Pancreas (tissue), 10 donors: ENCODE measurements around the gene TNFRSF21. TPM values are rescaled to one million over a fixed set of nuclear protein-coding genes. Genes with fewer than 3 reads are reported as not detected.

Source experiments
- ATAC-seq, 4 donors: fragments of 200-7000 bp; cut with Tn5 transposase; one replicate each; pipeline versions ENCODE4 v1.8.0 to v1.9.1; 2020; ENCODE audit warnings: mild to moderate bottlenecking in 4 of 4, moderate library complexity in 4 of 4
- DNase-seq, 6 donors: peaks; one replicate each; pipeline ENCODE4 v3.0.0-alpha.2; 2020
- FAIRE-seq: peaks from 2 replicates; lab custom pipeline; 2012; peaks lifted over from hg19 to GRCh38; lab: Jason Lieb, UNC
- H3K27ac ChIP-seq, 4 donors: fragments of 200-600 bp; sonication (generic); 1 replicate in 3 of 4; 2 replicates in 1 of 4; pipeline versions ENCODE4 v1.5.0 to v1.8.0; 2020
- H3K27me3 ChIP-seq, 4 donors: fragments of 200-600 bp; one replicate each; pipeline ENCODE4 v1.8.0; 2021
- H3K36me3 ChIP-seq, 3 donors: fragments of 200-600 bp; sonication (generic) in 1 of 3; one replicate each; pipeline versions ENCODE4 v1.5.0 to v1.8.0; 2020 to 2021
- H3K4me1 ChIP-seq, 3 donors: fragments of 200-600 bp; one replicate each; pipeline ENCODE4 v1.8.0; 2021
- H3K4me3 ChIP-seq, 4 donors: fragments of 200-600 bp; sonication (generic) in 2 of 4; one replicate each; pipeline versions ENCODE4 v1.5.0 to v1.8.0; 2020 to 2021
- H3K9me3 ChIP-seq, 4 donors: fragments of 200-600 bp; one replicate each; pipeline ENCODE4 v1.8.0; 2021
- CTCF ChIP-seq, 4 donors: fragments of 200-600 bp; sonication (generic) in 3 of 4; IDR thresholded peaks; one replicate each; pipeline versions ENCODE4 v1.5.0 to v1.8.0; 2021; ENCODE audit warnings: antibody characterized with exemption in 4 of 4
- WGBS, 2 donors: extraction: QIAGEN DNeasy Blood & Tissue Kit; methylation state at CpG; one replicate each; pipeline ENCODE4 v1.1.7; 2013; 5-methylcytosine and 5-hydroxymethylcytosine counted together
- intact Hi-C, 3 donors: fragments of 100-400 bp; cut with DNase I; formaldehyde crosslinking; loops; one replicate each; pipeline versions ENCODE4 v1.11.1 to v1.14.2; 2022
- polyA plus RNA-seq, 2 donors: library from polyadenylated mRNA; stranded (reverse); fragments of 200-250 nt; gene quantifications; one replicate each; pipeline ENCODE4 v1.2.3, GENCODE V29; 2013
- total RNA-seq, 6 donors: library from RNA; stranded (reverse); fragmentation: NEBNext Ultra II Directional in 4 of 6; extraction: Animal tissue kit (Norgen Biotek cat#: 25700) in 4 of 6; gene quantifications; one replicate each; pipeline versions ENCODE4 v1.2.1 to v1.2.4, GENCODE V29; 2021 to 2023
- donor health status: healthy with polysubstance abuse.
- donor health status: DM: no; HTN: no; CAD: no; lungs with moderate emphysema.
- donor health status: DM: no; HTN: no; CAD: no.
- donor health status: control.
- donor health status: control.
- donor health status: Bipolar disorder and iron deficiency.
- donor health status: DM: yes; HTN: yes; CAD: no.
- donor health status: DM: no; HTN: no; CAD: no.
- donor health status: DM: no; HTN: no; CAD: no.
- donor health status: DM: yes; HTN: yes; CAD: no.

The TNFRSF21 gene
- total and polyA plus RNA-seq, 8 donors: 9.7 to 50.1 (median 15.8) TPM

- DNase-seq (no peak), FAIRE-seq (no peak), ATAC-seq (no peak)
- peak overlapping the region in 2 of 4 donors; percentile 7 to 76 for H3K27ac ChIP-seq
- peak overlapping the region in 2 of 4 donors; percentile 54 for H3K4me3 ChIP-seq
- no peak for TF ChIP-seq CTCF (IDR thresholded peaks at IDR 0.05)
- 88 to 89% methylated on average over 7 of the region's 7 CpGs for WGBS, 2 donors
- H3K4me1 ChIP-seq: peaks cover 0 to 16% (median 0%) of the 10 kb centered on the region in 3 donors
- intact Hi-C loops: loop anchor here in 2 of 3 donors (5.0 to 10.0 kb wide), 3 partner anchors 63 to 210 kb away; no protein-coding TSS in a partner anchor
- no peaks in the 10 kb centered on the region for H3K9me3 ChIP-seq
- no peaks in the 10 kb centered on the region for H3K36me3 ChIP-seq
- peaks cover 0 to 5% (median 0%) of the 10 kb centered on the region in 4 donors for H3K27me3 ChIP-seq
Measured at GRCh38 chr6:47307362-47308197, 2.1 kb downstream of the TNFRSF21 start.

- Histone ChIP-seq H3K4me1 (peaks cover 0 to 16% (median 0%) of the 10 kb centered on the region in 3 donors), H3K27ac (no peak overlapping the region), H3K4me3 (no peak overlapping the region), H3K27me3 (peaks cover 0 to 5% (median 0%) of the 10 kb centered on the region in 4 donors), H3K36me3 (no peaks in the 10 kb centered on the region), H3K9me3 (no peaks in the 10 kb centered on the region)
- DNase-seq: no peak
- TF ChIP-seq CTCF (IDR thresholded peaks at IDR 0.05): no peak
- intact Hi-C loops: loop anchor here in 2 of 3 donors (5.0 to 10.0 kb wide), 3 partner anchors 62 to 210 kb away; no protein-coding TSS in a partner anchor
- no peak for FAIRE-seq
- no peak for ATAC-seq
- 75 to 80% methylated on average over 2 of the region's 2 CpGs for WGBS, 2 donors
Measured at GRCh38 chr6:47306887-47307286, 2.8 kb downstream of the TNFRSF21 start.

GRCh38 chr6:47303861-47304260 is 5.8 kb downstream of the TNFRSF21 start:
- no peak for TF ChIP-seq CTCF (IDR thresholded peaks at IDR 0.05)
- no peak overlapping the region for H3K27ac ChIP-seq
- intact Hi-C loops: loop anchor here in 1 of 3 donors (10.0 kb wide), 1 partner anchor 59 kb away; no protein-coding TSS in a partner anchor
- ATAC-seq (no peak), DNase-seq (no peak), FAIRE-seq (no peak)
- 47 to 48% methylated on average over 1 of the region's 1 CpG for WGBS, 2 donors
- H3K4me3 ChIP-seq: no peak overlapping the region
- H3K27me3 ChIP-seq: peaks cover 0 to 5% (median 0%) of the 10 kb centered on the region in 4 donors
- H3K4me1 ChIP-seq: peaks cover 0 to 16% (median 0%) of the 10 kb centered on the region in 3 donors
- no peaks in the 10 kb centered on the region for H3K9me3 ChIP-seq
- H3K36me3 ChIP-seq: no peaks in the 10 kb centered on the region

GRCh38 chr6:47303342-47303741 is 6.4 kb downstream of the TNFRSF21 start:
- no peak for FAIRE-seq
- H3K27ac ChIP-seq: no peak overlapping the region
- no peak for DNase-seq
- no peaks in the 10 kb centered on the region for H3K36me3 ChIP-seq
- ATAC-seq: peak in 1 of 4 donors; percentile 9
- no peak for TF ChIP-seq CTCF (IDR thresholded peaks at IDR 0.05)
- no peak overlapping the region for H3K4me3 ChIP-seq
- peaks cover 0 to 16% (median 0%) of the 10 kb centered on the region in 3 donors for H3K4me1 ChIP-seq
- no peaks in the 10 kb centered on the region for H3K9me3 ChIP-seq
- intact Hi-C loops: loop anchor here in 1 of 3 donors (10.0 kb wide), 1 partner anchor 59 kb away; no protein-coding TSS in a partner anchor
- WGBS, 2 donors: 81 to 83% methylated on average over 1 of the region's 1 CpG
- peaks cover 0 to 5% (median 0%) of the 10 kb centered on the region in 4 donors for H3K27me3 ChIP-seq
